GM18505 (cell line): Measurements from ENCODE around the gene NOL4L.

Experiments used
- ATAC-seq: cut with Tn5 transposase; IDR thresholded peaks from one replicate; pipeline ENCODE4 v1.9.1; 2021; ENCODE audit not compliant: unreplicated experiment
- POLR2A ChIP-seq: IDR thresholded peaks from 4 replicates; pipeline ENCODE4 v1.6.1; 2011; ENCODE audit warnings: borderline replicate concordance; ENCODE audit not compliant: insufficient read depth, insufficient read length; ENCODE audit errors: extremely low read depth

Gene NOL4L

DNA sequence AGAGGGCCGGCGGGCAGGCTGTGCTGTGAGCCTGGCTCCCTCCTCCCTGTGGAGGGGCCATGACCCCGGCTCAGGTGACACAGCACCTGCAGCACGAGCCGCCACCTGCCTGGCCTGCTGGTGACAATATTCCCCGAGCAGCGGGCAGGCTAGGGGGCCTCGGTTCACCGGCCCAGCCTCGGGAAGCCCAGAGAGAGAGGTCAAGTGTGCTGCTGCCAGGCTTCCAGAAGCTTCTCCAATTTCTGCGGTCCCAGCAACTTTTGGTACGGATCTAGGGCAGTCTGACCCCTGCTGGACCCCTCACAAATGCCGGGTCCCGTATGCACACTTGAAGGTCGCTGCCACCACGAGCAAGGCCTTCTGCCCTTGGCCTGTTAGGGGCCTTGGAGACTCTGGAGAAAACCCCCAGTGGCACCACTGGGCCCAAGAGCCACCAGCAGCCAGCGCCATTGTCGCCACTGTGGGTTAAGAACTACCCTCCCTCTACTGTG is 38.6 kb upstream of the NOL4L start:
- TF ChIP-seq POLR2A = no peak
- no peak for ATAC-seq

DNA sequence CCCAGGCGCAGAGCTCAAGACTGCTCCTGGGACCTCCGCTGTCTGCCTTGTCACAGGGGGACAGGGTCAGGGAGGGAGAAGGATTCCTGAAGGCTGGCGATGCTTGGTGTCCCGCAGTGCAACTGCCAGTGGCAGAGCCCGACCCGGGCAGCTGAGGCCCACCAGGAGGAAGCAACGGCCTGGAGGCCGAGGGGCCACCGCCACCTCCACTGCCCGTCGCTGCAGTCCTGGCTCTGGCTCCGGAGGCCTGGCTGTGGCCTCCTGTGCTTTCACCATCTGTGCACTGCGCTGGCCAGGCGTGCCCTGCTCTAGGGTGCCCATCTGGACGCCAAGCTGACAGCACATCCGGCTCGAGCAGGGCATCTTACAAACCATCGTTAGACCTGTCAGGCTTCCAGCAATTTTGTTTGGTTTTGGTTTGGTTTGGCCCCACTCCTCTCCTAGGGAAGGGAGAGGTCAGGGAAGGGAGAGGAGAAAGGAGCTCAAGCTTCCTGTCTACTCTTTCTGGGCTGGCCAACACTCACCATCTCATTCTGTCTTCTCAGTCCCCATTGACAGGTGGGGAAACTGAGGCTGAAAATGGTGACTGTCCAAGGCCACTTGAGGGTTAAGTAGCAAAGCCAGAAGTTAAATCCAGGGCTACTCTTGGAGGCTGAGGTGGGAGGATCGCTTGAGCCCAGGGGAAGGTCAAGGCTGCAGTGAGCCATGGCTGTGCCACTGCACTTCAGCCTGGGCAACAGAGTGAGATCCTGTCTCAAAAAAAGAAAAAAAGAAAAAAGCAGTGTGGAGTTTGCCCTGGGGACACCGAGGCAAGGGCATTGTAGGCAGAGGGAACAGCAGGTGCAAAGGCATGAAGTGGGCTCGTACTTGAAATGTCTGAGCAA is 37.7 kb upstream of the NOL4L start:
- no peak for TF ChIP-seq POLR2A
- ATAC-seq = no peak

DNA sequence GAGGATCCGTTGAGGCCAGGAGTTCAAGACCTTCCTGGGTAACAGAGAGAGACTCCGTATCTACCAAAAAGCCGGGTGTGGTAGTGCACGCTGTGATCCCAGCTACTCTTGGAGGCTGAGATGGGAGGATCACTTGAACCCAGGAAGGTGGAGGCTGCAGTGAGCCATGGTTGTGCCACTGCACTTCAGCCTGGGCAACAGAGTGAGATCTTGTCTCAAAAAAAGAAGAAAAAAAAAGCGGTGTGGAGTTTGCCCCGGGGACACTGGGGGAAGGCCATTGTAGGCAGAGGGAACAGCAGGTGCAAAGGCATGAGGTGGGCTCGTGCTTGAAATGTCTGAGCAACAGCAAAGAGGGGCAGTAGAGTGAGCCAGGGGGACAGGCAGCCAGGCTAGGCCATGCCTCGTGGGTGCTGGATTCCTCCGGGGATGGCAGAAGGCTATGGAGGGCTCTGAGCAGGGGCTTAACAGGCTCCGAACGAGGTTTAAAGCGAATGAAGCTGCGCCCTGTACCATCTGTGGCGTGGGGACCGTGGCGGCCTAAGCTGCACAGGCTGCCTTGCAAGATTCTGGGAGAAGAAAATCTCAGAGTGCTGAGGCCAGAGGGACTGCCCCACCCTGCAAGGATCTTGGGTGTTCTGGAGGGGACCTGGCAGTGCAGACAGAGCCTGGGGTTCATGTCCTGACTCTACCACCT is 36.9 kb upstream of the NOL4L start:
- ATAC-seq = no peak
- TF ChIP-seq POLR2A = no peak

DNA sequence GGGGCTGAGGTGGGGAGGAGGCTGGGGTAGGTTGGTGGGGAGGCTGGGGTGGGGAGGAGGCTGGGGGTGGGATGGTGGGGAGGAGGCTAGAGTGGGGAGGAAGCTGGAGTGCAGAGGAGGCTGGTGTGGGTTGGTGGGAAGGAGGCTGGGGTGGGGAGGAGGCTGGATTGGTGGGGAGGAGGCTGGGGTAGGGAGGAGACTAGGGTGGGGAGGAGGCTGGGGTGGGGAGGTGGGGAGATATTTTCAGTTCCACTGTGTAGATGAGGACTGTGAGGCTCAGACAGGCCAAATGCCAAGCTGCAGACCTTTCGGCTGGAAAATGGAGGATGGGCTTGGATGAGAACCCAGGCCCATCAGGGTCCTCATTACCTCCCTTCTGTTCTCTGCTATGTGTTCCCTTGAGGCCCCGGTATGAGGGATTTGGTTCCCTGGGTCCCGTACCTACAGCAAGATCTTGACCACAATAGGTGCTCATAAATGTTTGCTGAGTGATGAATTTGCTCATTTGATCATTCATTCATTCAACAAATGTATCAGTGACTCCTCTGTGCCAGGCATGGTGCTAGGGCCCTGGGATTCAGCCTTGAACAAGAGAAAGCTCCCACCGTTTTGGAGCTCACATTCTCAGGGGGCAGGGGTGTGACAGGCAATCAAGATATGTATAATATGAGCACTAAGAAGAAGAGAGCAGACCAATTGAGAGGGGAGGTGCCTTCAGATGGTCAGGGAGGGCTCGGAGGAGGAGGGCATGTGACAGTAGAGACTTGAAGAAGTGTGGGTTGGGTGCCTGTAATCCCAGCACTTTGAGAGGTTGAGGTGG is 36.1 kb upstream of the NOL4L start:
- ATAC-seq = no peak
- TF ChIP-seq POLR2A = no peak

DNA sequence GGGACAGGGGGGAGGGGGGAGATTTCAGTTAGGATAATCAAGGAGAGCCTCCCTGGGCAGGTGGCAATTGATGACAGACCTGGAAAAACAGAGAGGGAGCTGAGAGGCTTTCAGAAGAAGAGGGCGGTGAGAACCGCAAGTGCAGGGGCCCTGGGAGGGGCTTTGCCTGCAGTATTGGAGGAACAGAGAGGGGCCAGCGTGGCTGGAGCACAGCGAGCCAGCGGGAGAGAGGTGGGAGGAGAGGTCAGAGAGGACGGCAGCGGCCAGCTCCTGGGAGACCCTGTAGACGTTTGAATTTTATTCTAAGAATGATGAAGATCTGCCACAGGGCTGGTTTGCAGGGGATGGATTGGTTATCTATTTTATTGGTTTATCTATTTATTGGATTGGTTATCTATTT is 34.5 kb upstream of the NOL4L start:
- no peak for ATAC-seq
- no peak for TF ChIP-seq POLR2A

DNA sequence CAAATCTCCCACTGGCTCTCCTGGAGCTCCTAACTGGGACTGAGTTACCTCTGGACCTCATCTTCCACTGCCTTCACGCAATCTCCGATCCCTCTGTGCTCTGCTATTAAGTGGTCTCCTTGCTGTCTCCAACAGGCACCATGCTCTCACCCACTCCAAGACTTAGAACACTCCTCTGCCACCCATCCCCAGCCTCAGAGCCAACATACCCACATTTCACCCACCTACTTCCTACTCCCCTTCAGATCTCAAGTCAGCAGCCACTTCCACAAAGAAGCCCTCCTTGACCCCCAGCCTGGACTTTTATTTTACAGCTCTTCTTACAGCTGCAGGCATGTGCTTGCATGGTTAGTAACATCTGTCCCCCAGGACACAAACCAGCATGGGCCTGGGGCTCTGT is 29.6 kb upstream of the NOL4L start:
- no peak for ATAC-seq
- no peak for TF ChIP-seq POLR2A

DNA sequence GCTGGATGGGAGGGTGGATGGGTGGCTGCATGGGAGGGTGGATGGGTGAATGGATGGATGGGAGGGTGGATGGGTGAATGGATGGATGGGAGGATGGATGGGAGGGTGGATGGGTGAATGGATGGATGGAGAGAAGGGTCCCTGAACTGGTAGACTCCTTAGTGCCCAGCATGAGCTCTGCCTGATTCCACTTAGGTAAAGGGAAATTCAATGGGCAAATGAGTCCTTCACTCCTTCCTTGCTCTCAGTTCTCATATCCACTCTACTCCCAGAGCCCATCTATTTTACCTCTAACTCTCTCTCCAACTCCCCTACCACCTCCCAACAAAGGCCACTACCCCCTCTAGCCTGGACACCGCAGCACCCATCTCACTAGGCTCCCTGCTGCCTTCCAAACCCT is 29.2 kb upstream of the NOL4L start:
- no peak for TF ChIP-seq POLR2A
- no peak for ATAC-seq

DNA sequence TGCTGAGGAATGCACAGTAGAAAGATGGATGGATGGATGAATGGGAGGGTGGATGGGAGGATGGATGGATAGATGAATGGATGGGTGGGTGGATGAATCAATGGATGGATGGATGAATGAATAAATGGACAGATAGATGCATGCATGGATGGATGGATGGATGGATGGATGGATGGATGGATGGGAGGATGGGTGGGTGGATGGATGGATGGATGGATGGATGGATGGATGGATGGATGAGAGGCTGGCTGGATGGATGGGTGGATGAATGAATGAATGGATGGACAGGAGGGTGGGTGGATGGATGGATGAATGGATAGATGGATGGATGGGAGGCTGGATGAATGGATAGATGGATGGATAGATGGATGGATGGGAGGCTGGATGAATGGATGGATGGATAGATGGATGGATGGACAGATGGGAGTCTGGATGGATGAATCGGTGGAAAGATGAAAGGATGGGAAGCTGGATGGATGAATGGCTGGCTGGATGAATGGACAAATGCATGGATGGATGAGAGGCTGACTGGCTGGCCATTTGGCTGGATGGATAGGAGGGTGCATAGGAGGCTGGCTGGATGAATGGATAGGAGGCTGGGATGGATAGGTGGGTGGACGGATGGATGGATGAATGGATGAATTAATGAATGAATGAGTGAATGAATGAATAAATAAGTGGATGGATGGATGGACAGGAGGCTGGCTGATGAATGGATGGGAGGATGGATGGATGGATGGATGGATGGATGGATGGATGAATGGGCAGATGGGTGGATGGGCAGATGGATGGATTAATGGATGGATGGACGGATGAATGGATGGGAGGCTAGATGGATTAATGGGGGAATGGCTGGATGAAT is 28.3 kb upstream of the NOL4L start:
- TF ChIP-seq POLR2A = no peak
- no peak for ATAC-seq

DNA sequence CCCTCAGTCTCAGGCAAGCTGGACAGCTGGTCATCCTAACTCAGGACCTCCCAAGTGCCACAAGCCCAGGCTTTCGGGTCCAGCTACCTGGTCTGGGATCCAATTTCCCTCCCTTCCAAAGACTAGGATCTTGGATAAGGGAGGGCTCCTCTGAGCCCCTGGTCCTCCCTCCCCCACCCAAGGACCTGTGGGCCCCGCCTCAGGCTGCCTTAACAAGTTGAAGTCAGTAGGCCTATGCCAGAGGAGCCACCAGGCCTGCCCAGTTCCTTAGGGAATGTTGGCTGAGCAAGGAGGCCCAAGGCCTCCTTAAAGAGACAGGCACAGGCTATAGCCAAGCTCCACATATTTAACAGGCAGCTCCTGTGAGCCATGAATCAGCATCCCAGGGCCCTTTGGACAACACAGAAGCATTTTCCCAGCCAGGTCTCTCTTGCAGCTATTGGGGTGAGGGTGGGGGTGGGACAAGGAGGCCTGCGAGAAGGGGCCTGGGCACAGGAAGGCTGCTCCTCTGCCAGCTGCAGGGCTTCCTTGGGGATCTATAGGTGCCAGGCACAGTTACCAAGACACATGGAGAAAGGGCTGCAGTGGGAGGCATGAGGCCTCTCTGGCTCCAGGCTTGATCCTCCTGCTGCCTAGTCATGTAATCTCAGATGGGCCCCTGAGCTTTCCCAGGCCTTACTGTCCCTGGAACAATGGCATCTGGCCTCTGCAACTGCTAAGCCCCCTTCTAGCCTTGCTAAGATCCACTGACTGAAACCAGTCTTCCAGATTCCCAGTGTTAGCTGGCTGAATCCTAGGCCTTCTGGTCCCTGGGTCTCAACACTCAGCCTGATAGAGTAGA is 27.4 kb upstream of the NOL4L start:
- TF ChIP-seq POLR2A = no peak
- no peak for ATAC-seq

DNA sequence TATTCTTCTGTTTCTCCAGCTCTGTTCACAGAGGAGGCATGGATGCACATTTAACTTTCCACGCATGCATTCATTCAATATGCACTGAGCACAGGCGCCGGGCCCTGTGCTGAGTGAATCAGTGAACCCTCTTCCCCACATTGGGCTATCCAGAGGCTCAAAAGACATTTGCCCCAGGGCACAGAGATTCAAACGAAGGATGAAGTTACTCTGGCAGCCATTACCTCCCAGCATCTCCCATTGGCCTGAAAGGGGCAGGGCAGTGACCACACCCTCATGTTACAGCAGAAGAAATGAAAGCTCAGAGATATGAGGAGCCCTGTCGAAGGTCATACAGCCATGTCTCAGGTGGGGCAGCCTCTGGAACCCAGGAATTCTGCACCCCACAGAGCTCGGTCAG is 26.7 kb upstream of the NOL4L start:
- ATAC-seq = no peak
- TF ChIP-seq POLR2A = no peak

DNA sequence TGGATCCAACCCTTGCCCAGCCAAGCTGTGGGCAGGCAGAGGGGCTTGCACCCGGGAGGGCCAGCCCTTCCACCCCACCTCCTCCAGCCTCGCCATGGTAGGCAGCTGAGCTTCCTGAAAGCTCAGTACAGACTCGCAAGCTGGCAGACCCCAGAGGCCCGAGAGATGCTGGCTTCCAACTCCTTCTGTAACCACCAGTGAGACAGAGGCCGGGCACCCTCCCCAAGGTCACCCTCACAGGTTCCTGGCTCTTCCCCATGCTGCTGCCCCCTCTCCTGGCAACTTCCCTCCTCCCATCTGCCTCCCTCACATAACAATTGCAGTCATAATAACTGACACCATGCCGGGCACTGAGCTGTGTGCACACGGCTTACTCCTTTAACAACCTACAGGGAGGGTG is 26.2 kb upstream of the NOL4L start:
- ATAC-seq = no peak
- no peak for TF ChIP-seq POLR2A
